Esophagus squamous epithelium (tissue), 4 donors: Measurements from ENCODE around the gene RGCC.

Experiments used
- POLR2A ChIP-seq, 4 donors: fragments of 450-650 bp; IDR thresholded peaks; one replicate each; pipeline ENCODE4 v1.6.1; 2017; ENCODE audit warnings: antibody characterized with exemption in 4 of 4, mild to moderate bottlenecking in 4 of 4, moderate library complexity in 3 of 4
- TF ChIP-seq, protein P1 (sequence below), 6 experiments: fragments of 450-650 bp in 4 of 6; fragments of 200-600 bp in 2 of 6; sonication (generic) in 2 of 6; IDR thresholded peaks; one replicate each; pipeline ENCODE4 v1.5.1; 2016 to 2019; ENCODE audit warnings: antibody characterized with exemption in 6 of 6, mild to moderate bottlenecking in 4 of 6, moderate library complexity in 4 of 6

DNA sequence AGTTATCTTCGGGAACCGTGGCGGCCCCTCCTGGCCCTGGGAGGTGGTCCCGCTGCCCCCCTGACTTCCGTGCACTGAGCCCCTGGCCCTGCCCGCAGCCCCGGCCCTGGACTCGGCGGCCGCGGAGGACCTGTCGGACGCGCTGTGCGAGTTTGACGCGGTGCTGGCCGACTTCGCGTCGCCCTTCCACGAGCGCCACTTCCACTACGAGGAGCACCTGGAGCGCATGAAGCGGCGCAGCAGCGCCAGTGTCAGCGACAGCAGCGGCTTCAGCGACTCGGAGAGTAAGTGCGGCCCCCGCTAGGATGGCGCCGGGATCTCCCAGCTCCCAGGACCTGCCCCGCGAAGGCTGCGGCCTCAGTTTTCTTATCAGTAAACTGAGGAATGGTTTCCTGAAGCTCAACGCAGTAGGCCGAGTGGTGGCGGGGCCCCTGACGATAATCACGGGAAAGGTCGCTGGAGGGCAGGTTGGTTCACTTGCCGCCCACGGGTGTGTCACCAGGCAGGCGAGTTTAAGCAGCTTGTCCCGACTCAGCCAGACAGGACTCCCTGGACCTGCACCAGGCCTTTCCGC, 924 bp downstream of the RGCC start:
- TF ChIP-seq, protein P1, sequence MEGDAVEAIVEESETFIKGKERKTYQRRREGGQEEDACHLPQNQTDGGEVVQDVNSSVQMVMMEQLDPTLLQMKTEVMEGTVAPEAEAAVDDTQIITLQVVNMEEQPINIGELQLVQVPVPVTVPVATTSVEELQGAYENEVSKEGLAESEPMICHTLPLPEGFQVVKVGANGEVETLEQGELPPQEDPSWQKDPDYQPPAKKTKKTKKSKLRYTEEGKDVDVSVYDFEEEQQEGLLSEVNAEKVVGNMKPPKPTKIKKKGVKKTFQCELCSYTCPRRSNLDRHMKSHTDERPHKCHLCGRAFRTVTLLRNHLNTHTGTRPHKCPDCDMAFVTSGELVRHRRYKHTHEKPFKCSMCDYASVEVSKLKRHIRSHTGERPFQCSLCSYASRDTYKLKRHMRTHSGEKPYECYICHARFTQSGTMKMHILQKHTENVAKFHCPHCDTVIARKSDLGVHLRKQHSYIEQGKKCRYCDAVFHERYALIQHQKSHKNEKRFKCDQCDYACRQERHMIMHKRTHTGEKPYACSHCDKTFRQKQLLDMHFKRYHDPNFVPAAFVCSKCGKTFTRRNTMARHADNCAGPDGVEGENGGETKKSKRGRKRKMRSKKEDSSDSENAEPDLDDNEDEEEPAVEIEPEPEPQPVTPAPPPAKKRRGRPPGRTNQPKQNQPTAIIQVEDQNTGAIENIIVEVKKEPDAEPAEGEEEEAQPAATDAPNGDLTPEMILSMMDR (IDR thresholded peaks at IDR 0.05), result no peak
- TF ChIP-seq POLR2A (IDR thresholded peaks at IDR 0.05), result no peak
